Parathyroid adenoma (tissue), 2 donors: Measurements from ENCODE around the gene ULK4.
"Not testable (repeated sequence)": the region's sequence is repeated elsewhere in the genome, so short reads cannot be mapped to it uniquely, and the experiment has no call there.

Experiments
- H2AFZ ChIP-seq: fragments of 300-600 bp; sonication (generic); one replicate; pipeline ENCODE4 v1.7.0; 2017; ENCODE audit warnings: antibody characterized with exemption, mild to moderate bottlenecking
- H3K27ac ChIP-seq: fragments of 300-600 bp; sonication (generic); one replicate; pipeline ENCODE4 v1.7.0; 2017
- H3K27me3 ChIP-seq: fragments of 300-600 bp; sonication (generic); one replicate; pipeline ENCODE4 v1.7.0; 2017; ENCODE audit warnings: low read length; ENCODE audit not compliant: control insufficient read depth, insufficient read depth
- H3K36me3 ChIP-seq: fragments of 300-600 bp; sonication (generic); one replicate; pipeline ENCODE4 v1.7.0; 2017; ENCODE audit warnings: low read length; ENCODE audit not compliant: control insufficient read depth, insufficient read depth
- H3K4me1 ChIP-seq: fragments of 300-600 bp; sonication (generic); one replicate; pipeline ENCODE4 v1.7.0; 2017; ENCODE audit warnings: control low read depth
- H3K4me2 ChIP-seq: fragments of 300-600 bp; sonication (generic); one replicate; pipeline ENCODE4 v1.7.0; 2017; ENCODE audit warnings: low read length
- H3K4me3 ChIP-seq: fragments of 300-600 bp; sonication (generic); one replicate; pipeline ENCODE4 v1.7.0; 2017; ENCODE audit warnings: low read depth, low read length
- H3K79me2 ChIP-seq: fragments of 300-600 bp; sonication (generic); one replicate; pipeline ENCODE4 v1.7.0; 2017; ENCODE audit warnings: control low read depth
- H3K9ac ChIP-seq: fragments of 300-600 bp; sonication (generic); one replicate; pipeline ENCODE4 v1.7.0; 2017; ENCODE audit warnings: mild to moderate bottlenecking
- H3K9me3 ChIP-seq: fragments of 300-600 bp; sonication (generic); one replicate; pipeline ENCODE4 v1.7.0; 2017; ENCODE audit warnings: low read length; ENCODE audit not compliant: control insufficient read depth
- CTCF ChIP-seq: fragments of 300-600 bp; sonication (generic); IDR thresholded peaks from one replicate; pipeline ENCODE4 v1.7.0; 2017; ENCODE audit warnings: antibody characterized with exemption, mild to moderate bottlenecking
- donor health status: primary hyperparathyroidism.

ULK4 gene

DNA sequence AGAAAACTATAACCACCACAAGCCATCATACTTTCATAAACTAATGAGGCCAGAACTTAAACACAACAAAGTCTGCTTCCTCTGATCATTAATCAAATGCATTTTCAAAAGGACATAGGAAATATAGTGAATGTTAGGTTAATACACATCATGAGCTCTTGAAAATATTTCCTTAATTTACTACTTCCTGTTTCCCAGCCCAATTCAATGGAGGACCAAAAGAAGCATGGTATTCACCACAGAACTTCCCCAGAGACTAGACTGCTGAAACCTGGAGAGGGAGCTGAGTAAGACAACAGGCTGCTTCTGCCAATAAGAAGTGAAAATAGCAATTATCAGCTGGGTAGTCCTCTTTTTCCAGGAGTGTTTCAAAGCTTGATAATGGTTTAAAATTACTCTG, 250.3 kb downstream of the ULK4 start:
- Histone ChIP-seq H3K4me3 (no peak overlapping the region), H3K79me2 (no peaks in the 10 kb centered on the region), H2AFZ (no peak overlapping the region)

DNA sequence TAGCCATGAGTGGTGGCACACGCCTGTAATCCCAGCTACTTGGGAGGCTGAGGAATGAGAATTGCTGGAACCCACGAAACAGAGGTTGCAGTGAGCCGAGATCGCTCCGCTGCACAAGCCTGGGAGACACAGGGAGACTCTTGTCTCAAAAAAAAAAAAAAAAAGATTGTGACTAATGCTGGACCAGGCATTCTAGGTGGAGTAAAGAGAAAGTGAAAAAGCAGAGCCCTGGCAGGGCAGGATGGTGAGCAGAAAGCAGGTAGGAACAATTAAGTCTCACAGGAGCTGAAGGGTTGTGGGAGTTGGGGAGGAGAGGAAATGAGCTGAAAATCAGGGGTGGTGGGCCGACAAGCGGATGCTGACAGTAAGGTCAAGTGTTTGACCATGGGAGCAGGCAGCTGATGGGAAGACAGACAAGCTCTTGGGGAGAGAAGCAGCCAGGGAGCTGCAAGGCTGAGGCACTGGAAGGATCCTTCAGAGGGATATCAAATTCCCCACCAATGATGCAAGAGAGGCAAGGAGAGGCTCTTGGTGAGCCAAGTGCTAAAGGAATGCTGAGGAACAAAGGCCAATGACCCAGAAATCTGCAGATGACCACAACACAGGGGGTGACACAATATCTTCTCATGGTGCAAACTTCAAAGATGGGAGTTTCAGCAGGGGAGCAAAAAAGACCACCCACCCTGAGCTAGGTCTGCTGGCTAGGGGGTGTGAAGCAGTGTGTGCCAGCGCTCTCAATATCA, 251.1 kb downstream of the ULK4 start:
- H3K9me3 ChIP-seq: no peaks in the 10 kb centered on the region
- H3K27me3 ChIP-seq: no peaks in the 10 kb centered on the region
- H3K4me1 ChIP-seq: peaks cover 8% of the 10 kb centered on the region
- H2AFZ ChIP-seq: peak overlapping the region; percentile 4
- H3K4me3 ChIP-seq: no peak overlapping the region
- peak overlapping the region; percentile 36 for H3K27ac ChIP-seq
- H3K79me2 ChIP-seq: no peaks in the 10 kb centered on the region
- no peak overlapping the region for H3K9ac ChIP-seq
- no peaks in the 10 kb centered on the region for H3K36me3 ChIP-seq
- no peak overlapping the region for H3K4me2 ChIP-seq
- no peak for TF ChIP-seq CTCF

More for the DNA sequence above, 250.3 kb downstream of the ULK4 start:
- Histone ChIP-seq H3K27me3 (no peaks in the 10 kb centered on the region), H3K9ac (no peak overlapping the region), H3K4me1 (peaks cover 8% of the 10 kb centered on the region), H3K36me3 (no peaks in the 10 kb centered on the region), H3K9me3 (no peaks in the 10 kb centered on the region), H3K4me2 (no peak overlapping the region), H3K27ac (no peak overlapping the region)
- no peak for TF ChIP-seq CTCF

DNA sequence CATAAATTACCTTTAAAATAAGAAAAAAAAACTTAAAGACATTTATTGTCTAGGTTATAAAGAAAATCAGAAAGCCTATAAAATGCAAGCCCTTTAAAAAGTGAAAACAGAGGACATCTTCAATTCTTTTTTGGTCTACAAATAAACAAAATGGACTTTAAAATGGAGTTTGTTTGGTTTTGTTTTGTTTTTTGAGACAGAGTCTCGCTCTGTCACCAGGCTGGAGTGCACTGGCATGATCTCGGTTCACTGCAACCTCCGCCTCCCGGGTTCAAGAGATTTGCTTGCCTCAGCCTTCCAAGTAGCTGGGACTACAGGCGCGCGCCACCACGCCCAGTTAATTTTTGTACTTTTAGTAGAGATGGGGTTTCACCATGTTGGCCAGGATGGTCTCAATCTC, 252.7 kb downstream of the ULK4 start:
- not testable (repeated sequence) for H3K27me3 ChIP-seq, H3K9ac ChIP-seq, H3K36me3 ChIP-seq, H3K27ac ChIP-seq, H3K4me2 ChIP-seq, H2AFZ ChIP-seq, H3K4me1 ChIP-seq, H3K79me2 ChIP-seq, H3K9me3 ChIP-seq, H3K4me3 ChIP-seq

DNA sequence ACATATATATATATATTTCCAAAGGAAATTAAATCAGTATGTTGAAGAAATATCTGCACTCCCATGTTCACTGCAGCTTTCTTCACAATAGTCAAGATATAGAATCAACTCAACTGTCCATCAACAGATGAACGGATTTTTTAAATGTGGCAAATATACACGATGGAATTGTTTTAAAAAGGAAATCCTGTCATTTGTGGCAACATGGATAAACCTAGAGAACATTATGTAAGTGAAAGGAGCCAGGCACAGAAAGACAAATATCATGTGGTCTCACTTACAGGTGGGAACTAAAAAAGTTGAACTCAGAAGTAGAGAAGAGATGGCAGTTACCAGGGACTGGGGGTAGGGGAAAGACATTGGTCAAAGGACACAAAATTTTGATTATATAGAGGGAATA, 253.7 kb downstream of the ULK4 start:
- Histone ChIP-seq H3K27ac (no peak overlapping the region), H3K9me3 (no peaks in the 10 kb centered on the region), H3K27me3 (no peaks in the 10 kb centered on the region), H3K4me1 (peaks cover 8% of the 10 kb centered on the region), H3K4me3 (no peak overlapping the region), H3K79me2 (no peaks in the 10 kb centered on the region), H2AFZ (no peak overlapping the region), H3K36me3 (no peaks in the 10 kb centered on the region), H3K4me2 (no peak overlapping the region), H3K9ac (no peak overlapping the region)
- no peak for TF ChIP-seq CTCF

GRCh38 chr3:41705893-41706292, 256.0 kb downstream of the ULK4 start:
- H3K4me2 ChIP-seq: no peak overlapping the region
- H3K36me3 ChIP-seq: no peaks in the 10 kb centered on the region
- H3K79me2 ChIP-seq: no peaks in the 10 kb centered on the region
- no peaks in the 10 kb centered on the region for H3K9me3 ChIP-seq
- no peak overlapping the region for H2AFZ ChIP-seq
- H3K27me3 ChIP-seq: no peaks in the 10 kb centered on the region
- H3K9ac ChIP-seq: no peak overlapping the region
- no peak overlapping the region for H3K27ac ChIP-seq
- peaks cover 10% of the 10 kb centered on the region for H3K4me1 ChIP-seq
- TF ChIP-seq CTCF: no peak
- no peak overlapping the region for H3K4me3 ChIP-seq
